DND-41 (cell line): ENCODE measurements around the gene CABYR.

Source experiments
- CTCF ChIP-seq: IDR thresholded peaks from 2 replicates; pipeline ENCODE4 v1.5.1; 2012; ENCODE audit warnings: borderline replicate concordance, low read length, moderate library complexity, mild to moderate bottlenecking; ENCODE audit not compliant: poor library complexity, severe bottlenecking; ENCODE audit errors: extremely low read depth
- EZH2 ChIP-seq: IDR thresholded peaks from 3 replicates; pipeline ENCODE4 v1.6.1; 2012; ENCODE audit warnings: borderline replicate concordance, low read depth, mild to moderate bottlenecking, moderate library complexity, low read length, inconsistent platforms; ENCODE audit not compliant: severe bottlenecking

- TF ChIP-seq CTCF, result no peak
- no peak for TF ChIP-seq EZH2
These were observed 49.8 kb upstream of the CABYR start for GRCh38 chr18:24089076-24089475.
